ENCODE measurements around the gene RDH14. TPM values are rescaled to one million over a fixed set of nuclear protein-coding genes. Genes with fewer than 3 reads are reported as not detected.

Gene RDH14
- total and polyA plus RNA-seq, 10 of the 15 experiments (the other 5 are each of a cell fraction or from before 2014, with no cell fraction given): 15.5 to 33.4 (median 22.8) TPM

GRCh38 chr2:18588802-18589201 lies 28.3 kb upstream of the RDH14 start:
- no peak for ATAC-seq
- Histone ChIP-seq H3K36me3 (ENCODE audit: control insufficient read depth in 2 of 2, insufficient read depth in 2 of 2, low read length in 1 of 2) (no peaks in the 10 kb centered on the region), H3K4me1 (ENCODE audit: control insufficient read depth, insufficient read depth, low read length) (no peaks in the 10 kb centered on the region), H2AFZ (ENCODE audit: control insufficient read depth, low read depth, low read length) (no peak overlapping the region), H3K4me3 (no peak overlapping the region), H3K9me3 (replicated peaks; ENCODE audit: control insufficient read depth, insufficient read depth, low read length) (no peaks in the 10 kb centered on the region), H3K4me2 (ENCODE audit: control insufficient read depth, insufficient read depth) (no peak overlapping the region), H3K27ac (ENCODE audit: control insufficient read depth, insufficient read depth) (no peak overlapping the region), H3K9ac (ENCODE audit: control insufficient read depth, insufficient read depth, low read length) (no peak overlapping the region), H4K20me1 (ENCODE audit: control insufficient read depth, insufficient read depth) (no peaks in the 10 kb centered on the region), H3K27me3 (replicated peaks in 1 of 2; ENCODE audit: control insufficient read depth in 2 of 2, insufficient read depth in 2 of 2, low read length in 1 of 2) (no peaks in the 10 kb centered on the region), H3K79me2 (ENCODE audit: control insufficient read depth, insufficient read depth, low read length) (no peaks in the 10 kb centered on the region)
- TF ChIP-seq BCLAF1 (IDR thresholded peaks at IDR 0.05): no peak
- TF ChIP-seq POLR2AphosphoS5 (IDR thresholded peaks at IDR 0.05; ENCODE audit: low read length): no peak
- TF ChIP-seq HDGF (IDR thresholded peaks at IDR 0.05): no peak
- no peak for TF ChIP-seq EZH2 (IDR thresholded peaks at IDR 0.05; ENCODE audit: borderline replicate concordance, control insufficient read depth, low read depth, low read length)
- DNase-seq (ENCODE audit: low read depth, low spot score): no peak
- RAD21 ChIA-PET (ENCODE audit: unreplicated experiment): no interaction called here
- WGBS (ENCODE audit: insufficient coverage, insufficient replicate concordance, low lambda C conversion rate, missing lambda C conversion rate): 64% methylated on average over 1 of the region's 1 CpG
- FAIRE-seq: no peak
- in situ Hi-C loops (cut with MboI): no loop called here
- SMC1A ChIA-PET (ENCODE audit: uncharacterized antibody, unreplicated experiment): no interaction called here
- CTCF ChIA-PET: no interaction called here
- POLR2A ChIA-PET: no interaction called here
- BruUV-seq (replicated peaks): no TSS peak
- intact Hi-C loops (cut with micrococcal nuclease; ENCODE audit: unreplicated experiment): no loop called here

- no peak overlapping the region for H2AFZ ChIP-seq (ENCODE audit: control insufficient read depth, low read depth, low read length)
- FAIRE-seq: no peak
- ChIA-PET RAD21 (ENCODE audit: unreplicated experiment) (no interaction called here), POLR2A (no interaction called here), CTCF (no interaction called here), SMC1A (ENCODE audit: uncharacterized antibody, unreplicated experiment) (no interaction called here)
- no peaks in the 10 kb centered on the region for H3K9me3 ChIP-seq (replicated peaks; ENCODE audit: control insufficient read depth, insufficient read depth, low read length)
- H3K9ac ChIP-seq (ENCODE audit: control insufficient read depth, insufficient read depth, low read length): no peak overlapping the region
- no peak overlapping the region for H3K27ac ChIP-seq (ENCODE audit: control insufficient read depth, insufficient read depth)
- no peaks in the 10 kb centered on the region for H4K20me1 ChIP-seq (ENCODE audit: control insufficient read depth, insufficient read depth)
- H3K36me3 ChIP-seq (ENCODE audit: control insufficient read depth in 2 of 2, insufficient read depth in 2 of 2, low read length in 1 of 2): no peaks in the 10 kb centered on the region
- no TSS peak for BruUV-seq (replicated peaks)
- no peak for ATAC-seq
- DNase-seq (ENCODE audit: low read depth, low spot score): no peak
- H3K4me3 ChIP-seq: no peak overlapping the region
- no peaks in the 10 kb centered on the region for H3K4me1 ChIP-seq (ENCODE audit: control insufficient read depth, insufficient read depth, low read length)
- in situ Hi-C loops (cut with MboI): no loop called here
- no peak overlapping the region for H3K4me2 ChIP-seq (ENCODE audit: control insufficient read depth, insufficient read depth)
- WGBS (ENCODE audit: insufficient coverage, insufficient replicate concordance, low lambda C conversion rate, missing lambda C conversion rate): 0% methylated on average over 1 of the region's 1 CpG
- intact Hi-C loops (cut with micrococcal nuclease; ENCODE audit: unreplicated experiment): no loop called here
- no peaks in the 10 kb centered on the region for H3K79me2 ChIP-seq (ENCODE audit: control insufficient read depth, insufficient read depth, low read length)
- H3K27me3 ChIP-seq (replicated peaks in 1 of 2; ENCODE audit: control insufficient read depth in 2 of 2, insufficient read depth in 2 of 2, low read length in 1 of 2): no peaks in the 10 kb centered on the region
- TF ChIP-seq ZNF687 (IDR thresholded peaks at IDR 0.05) (no peak), MYC (IDR thresholded peaks at IDR 0.05; ENCODE audit: insufficient read depth, insufficient read length, insufficient replicate concordance, low read length, severe bottlenecking) (no peak), NBN (IDR thresholded peaks at IDR 0.05) (no peak), ZNF217 (IDR thresholded peaks at IDR 0.05) (no peak), POLR2AphosphoS2 (IDR thresholded peaks at IDR 0.05; ENCODE audit: low read depth, low read length) (no peak), HDAC6 (IDR thresholded peaks at IDR 0.05; ENCODE audit: unreplicated experiment) (no peak), POU2F2 (IDR thresholded peaks at IDR 0.05; ENCODE audit: borderline replicate concordance, low read depth, low read length) (no peak), NR2F1 (conservative IDR thresholded peaks at IDR 0.05) (no peak)
These were observed 27.6 kb upstream of the RDH14 start for GRCh38 chr2:18588049-18588448.
